Activated CD4-positive, alpha-beta T cell treated with anti-CD3 and anti-CD28 coated beads, Interleukin-2, Interleukin-6, amounts not matched to agents 100 ng/mL and 50 ng/mL, durations not matched to agents 16 hours and 8 hours (primary cell): ENCODE data around the gene MARCHF7.
"Not testable (repeated sequence)": the region's sequence is repeated elsewhere in the genome, so short reads cannot be mapped to it uniquely, and the experiment has no call there.

ENCODE experiments used
- DNase-seq: peaks from one replicate; pipeline ENCODE4 v3.0.0-alpha.2; 2020

MARCHF7 gene

GRCh38 chr2:159720676-159721075 is 8.4 kb downstream of the MARCHF7 start:
- no peak for DNase-seq

GRCh38 chr2:159722580-159722979 is 10.3 kb downstream of the MARCHF7 start:
- no peak for DNase-seq

- DNase-seq: not testable (repeated sequence)
Measured at GRCh38 chr2:159724795-159725572, 12.7 kb downstream of the MARCHF7 start.

- no peak for DNase-seq
Measured at GRCh38 chr2:159725713-159726112, 13.4 kb downstream of the MARCHF7 start.

GRCh38 chr2:159728629-159729028 is 16.3 kb downstream of the MARCHF7 start:
- no peak for DNase-seq

GRCh38 chr2:159735648-159736047 is 23.3 kb downstream of the MARCHF7 start:
- DNase-seq: no peak

GRCh38 chr2:159736048-159736447 is 23.7 kb downstream of the MARCHF7 start:
- DNase-seq: no peak

DNA sequence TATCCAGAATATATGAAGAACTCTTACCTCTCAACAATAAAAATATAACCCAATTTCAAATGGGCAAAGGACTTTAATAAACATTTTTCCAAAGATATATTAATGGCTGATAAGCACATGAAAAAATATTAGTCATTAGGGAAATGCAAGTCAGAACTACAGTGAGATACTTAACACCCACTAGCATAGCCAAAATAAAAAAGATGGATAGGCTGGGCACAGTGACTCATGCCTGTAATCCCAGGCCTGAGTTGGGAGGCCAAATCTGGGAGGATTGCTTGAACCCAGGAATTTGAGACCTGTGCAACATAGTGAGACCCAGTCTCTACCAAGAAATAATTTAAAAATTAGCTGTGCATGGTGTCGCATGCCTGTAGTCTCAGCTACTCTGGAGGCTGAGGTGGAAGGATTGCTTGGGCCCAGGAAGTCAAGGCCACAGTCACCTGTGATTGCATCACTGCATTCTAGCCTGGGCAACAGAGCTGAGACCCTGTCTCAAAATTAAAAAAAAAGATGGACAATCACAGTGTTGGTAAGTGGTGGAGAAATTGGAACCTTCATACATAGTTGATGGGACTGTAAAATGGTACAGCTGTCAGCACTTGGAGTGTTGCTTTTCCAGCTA is 25.1 kb downstream of the MARCHF7 start:
- DNase-seq: no peak

DNA sequence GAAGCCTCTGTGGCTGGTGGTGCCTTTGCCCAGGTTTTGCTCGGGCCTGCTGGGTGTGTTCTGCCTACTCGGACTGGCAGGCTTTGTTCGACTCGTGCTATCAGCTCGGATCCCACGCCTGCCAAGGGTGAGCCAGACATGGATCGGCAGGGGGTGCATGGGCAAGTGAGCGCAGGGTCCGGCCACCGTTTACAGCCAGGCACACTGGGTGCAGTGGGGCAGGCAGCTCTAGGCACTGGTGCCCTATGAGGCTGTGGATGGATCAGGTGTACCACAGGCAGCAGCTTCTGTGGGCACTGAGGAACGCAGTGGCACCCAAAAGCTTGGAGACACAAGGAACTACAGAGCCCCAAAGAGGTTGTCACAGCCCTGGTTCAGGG is 25.6 kb downstream of the MARCHF7 start:
- no peak for DNase-seq

- no peak for DNase-seq
Measured at GRCh38 chr2:159738509-159739390, 26.4 kb downstream of the MARCHF7 start.

GRCh38 chr2:159742846-159743245 is 30.5 kb downstream of the MARCHF7 start:
- no peak for DNase-seq

- DNase-seq: no peak
Measured at GRCh38 chr2:159744363-159744762, 32.1 kb downstream of the MARCHF7 start.

DNA sequence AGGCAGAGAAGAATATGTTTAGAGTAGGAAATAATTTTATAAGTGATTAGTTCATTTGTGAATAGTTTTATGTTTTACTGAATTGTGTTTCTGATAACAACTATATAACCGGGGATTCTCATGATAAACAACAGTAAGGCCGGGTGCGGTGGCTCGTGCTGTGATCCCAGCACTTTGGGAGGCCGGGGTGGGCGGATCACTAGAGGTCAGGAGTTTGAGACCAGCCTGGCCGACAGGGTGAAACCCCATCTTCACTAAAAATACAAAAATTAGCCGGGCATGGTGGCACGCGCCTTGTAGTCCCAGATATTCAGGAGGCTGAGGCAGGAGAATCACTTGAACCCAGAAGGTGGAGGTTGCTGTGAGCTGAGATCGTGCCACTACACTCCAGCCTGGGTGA is 32.9 kb downstream of the MARCHF7 start:
- DNase-seq: not testable (repeated sequence)

DNA sequence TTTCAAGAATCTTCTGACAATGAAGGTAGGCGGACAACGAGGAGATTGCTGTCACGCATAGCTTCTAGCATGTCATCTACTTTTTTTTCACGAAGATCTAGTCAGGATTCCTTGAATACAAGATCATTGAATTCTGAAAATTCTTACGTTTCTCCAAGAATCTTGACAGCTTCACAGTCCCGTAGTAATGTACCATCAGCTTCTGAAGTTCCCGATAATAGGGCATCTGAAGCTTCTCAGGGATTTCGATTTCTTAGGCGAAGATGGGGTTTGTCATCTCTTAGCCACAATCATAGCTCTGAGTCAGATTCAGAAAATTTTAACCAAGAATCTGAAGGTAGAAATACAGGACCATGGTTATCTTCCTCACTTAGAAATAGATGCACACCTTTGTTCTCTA is 35.8 kb downstream of the MARCHF7 start:
- DNase-seq: no peak

GRCh38 chr2:159750873-159751272 is 38.6 kb downstream of the MARCHF7 start:
- DNase-seq: no peak

GRCh38 chr2:159753797-159754196 is 41.5 kb downstream of the MARCHF7 start:
- DNase-seq: no peak

DNA sequence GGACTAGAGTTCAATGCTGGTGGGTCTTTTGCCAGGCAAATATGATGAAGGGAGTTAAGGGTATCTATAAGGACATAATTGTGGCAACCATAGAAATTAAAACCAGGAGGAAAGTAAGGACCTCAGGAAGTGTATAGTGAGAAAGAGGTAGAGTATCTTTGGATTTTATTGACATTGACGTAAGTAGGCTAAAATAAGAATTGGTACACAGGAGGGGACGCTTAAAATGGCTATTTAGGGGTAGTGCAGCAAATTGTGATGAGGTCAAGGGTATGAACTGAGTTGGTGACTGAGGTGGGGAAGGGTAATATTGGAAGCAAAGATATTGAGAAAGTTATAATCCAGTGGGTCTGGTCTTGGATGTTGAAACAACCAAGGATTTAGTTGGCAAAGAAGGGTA is 42.7 kb downstream of the MARCHF7 start:
- no peak for DNase-seq

DNA sequence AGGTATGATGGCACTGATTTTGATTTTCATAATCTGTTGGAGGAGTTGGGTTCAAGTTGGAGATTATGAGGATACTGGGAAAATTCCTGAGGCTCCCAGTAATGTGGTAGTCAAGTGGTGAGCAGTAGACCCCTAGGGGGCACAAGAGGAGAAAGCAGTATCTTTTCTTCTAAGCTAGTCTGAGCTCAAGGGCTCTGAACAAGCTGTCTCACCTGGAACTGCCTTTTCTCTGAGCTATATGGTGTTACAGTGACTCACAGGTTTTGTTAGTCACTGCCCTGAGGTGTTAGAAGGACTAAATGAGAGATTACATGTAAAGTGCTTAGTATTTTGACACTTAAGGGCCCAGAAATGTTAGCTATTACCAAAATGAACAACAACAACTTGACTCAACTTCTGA is 43.5 kb downstream of the MARCHF7 start:
- DNase-seq: peak; percentile 38

DNA sequence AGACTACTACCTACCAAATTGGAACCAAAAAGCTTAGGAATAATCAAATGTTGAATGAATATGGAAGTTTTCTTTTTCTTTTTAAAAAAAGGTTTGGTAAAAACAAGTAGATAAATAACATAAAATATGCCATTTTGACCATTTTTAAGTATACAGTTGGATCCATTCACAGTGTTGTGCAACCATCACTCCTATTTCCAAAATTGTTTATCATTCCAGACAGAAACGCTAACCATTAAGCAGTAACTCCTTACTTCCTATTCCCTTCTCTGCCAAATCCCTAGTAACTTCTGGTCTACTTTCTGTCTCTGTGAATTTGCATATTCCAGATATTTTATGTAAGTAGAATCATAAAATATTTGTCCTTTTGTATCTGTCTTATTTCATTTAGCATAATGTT is 45.9 kb downstream of the MARCHF7 start:
- no peak for DNase-seq

DNA sequence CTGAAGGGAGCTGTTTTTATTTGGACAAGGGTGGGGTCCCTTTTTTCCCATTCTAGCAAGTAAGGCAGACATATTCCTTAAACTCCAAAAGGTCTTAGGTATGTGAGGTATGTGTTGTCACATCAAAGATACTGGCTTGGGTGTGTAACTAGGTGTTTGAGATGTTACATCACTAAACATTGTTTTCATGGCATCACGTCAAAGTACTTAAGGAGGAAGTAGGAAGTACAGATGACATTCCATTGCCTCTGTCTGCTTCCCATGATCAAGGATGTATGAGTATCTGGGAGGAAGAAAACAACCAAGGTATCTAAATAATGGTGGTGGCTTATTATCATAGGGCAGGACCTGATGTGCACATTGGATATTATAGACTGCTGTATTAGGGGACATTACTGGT is 46.4 kb downstream of the MARCHF7 start:
- no peak for DNase-seq

GRCh38 chr2:159759577-159759976 is 47.3 kb downstream of the MARCHF7 start:
- DNase-seq: no peak

DNA sequence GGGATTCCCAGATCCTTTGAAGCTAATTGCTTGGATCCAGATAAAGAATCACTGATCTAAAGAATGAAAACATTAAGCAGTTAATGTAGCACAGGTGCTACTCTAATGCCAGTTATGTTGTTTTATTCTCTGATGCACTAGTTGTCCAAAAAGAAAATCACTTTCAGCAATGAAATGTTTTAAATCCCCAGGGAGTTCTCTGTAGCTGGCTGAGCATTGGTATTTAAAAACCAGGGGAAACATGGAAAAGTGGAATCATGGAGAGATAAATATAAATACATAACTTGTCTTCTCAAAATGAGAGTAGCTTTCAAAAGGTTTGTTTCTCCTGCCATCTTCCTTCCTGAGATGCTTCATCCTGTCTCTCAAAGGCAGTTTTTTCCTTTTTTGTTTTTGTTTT is 48.0 kb downstream of the MARCHF7 start:
- no peak for DNase-seq

DNA sequence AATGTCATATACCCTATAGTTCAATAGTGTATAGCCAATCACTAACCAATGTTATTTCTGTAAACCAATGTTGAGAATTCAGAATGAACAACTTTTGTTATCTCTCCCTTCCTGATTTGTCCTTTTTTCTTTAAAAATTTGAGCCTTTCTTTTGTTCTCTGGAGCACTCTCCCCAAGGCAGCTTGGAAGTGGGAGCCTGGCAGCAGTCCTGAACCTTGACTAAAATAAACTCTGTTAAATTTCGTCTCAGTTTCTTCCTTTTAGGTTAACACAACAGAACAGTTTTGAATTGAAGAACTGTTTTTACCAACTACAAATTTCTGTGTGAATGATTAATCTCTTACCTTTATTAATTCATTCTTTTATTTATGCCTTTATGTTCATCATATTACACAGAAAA is 49.8 kb downstream of the MARCHF7 start:
- no peak for DNase-seq
